AG04450 (cell line): ENCODE data around the gene ANTXR1. TPM values are rescaled to one million over a fixed set of nuclear protein-coding genes. Genes with fewer than 3 reads are reported as not detected.

Experiments
- CTCF ChIA-PET: fragments of 300-600, 350-600 bp; formaldehyde crosslinking; extraction: SDS; loops from one replicate; lab custom pipeline; 2022; ENCODE audit warnings: antibody characterized with exemption, inconsistent platforms; lab: Charles Lee
- POLR2A ChIA-PET: fragments of 350-600 bp; formaldehyde crosslinking; extraction: SDS; loops from one replicate; lab custom pipeline; 2021; ENCODE audit warnings: antibody characterized with exemption, inconsistent platforms; lab: Yijun Ruan, JAX
- DNase-seq: peaks from one replicate; pipeline ENCODE4 v3.0.0-alpha.2; 2011; ENCODE audit warnings: low read depth, low spot score
- H3K27ac ChIP-seq: one replicate; pipeline ENCODE4 v1.5.1; 2012; ENCODE audit warnings: low read depth, low read length, control low read depth
- H3K27me3 ChIP-seq: one replicate; pipeline ENCODE4 v1.6.0; 2012; ENCODE audit warnings: low read length; ENCODE audit not compliant: control insufficient read depth, insufficient read depth
- H3K4me3 ChIP-seq: 2 replicates; pipeline ENCODE4 v1.5.1; 2011; ENCODE audit warnings: mild to moderate bottlenecking, low read depth, low read length, control low read depth
- H3K9me3 ChIP-seq: 2 replicates; pipeline ENCODE4 v1.5.1; 2012; ENCODE audit warnings: low read length; ENCODE audit not compliant: control insufficient read depth, insufficient read depth
- polyA plus RNA-seq: library from polyadenylated mRNA; depleted of rRNA; stranded (reverse); fragments of >200 nt; gene quantifications from 2 replicates; pipeline ENCODE4 v1.2.3, GENCODE V29; 2011
- TF ChIP-seq, protein P1 (sequence below): IDR thresholded peaks from 2 replicates; pipeline ENCODE4 v1.5.1; 2011; ENCODE audit warnings: low read depth, low read length, control low read depth, inconsistent platforms

ANTXR1 gene
- polyA plus RNA-seq, 1 experiment = 113 TPM

DNA sequence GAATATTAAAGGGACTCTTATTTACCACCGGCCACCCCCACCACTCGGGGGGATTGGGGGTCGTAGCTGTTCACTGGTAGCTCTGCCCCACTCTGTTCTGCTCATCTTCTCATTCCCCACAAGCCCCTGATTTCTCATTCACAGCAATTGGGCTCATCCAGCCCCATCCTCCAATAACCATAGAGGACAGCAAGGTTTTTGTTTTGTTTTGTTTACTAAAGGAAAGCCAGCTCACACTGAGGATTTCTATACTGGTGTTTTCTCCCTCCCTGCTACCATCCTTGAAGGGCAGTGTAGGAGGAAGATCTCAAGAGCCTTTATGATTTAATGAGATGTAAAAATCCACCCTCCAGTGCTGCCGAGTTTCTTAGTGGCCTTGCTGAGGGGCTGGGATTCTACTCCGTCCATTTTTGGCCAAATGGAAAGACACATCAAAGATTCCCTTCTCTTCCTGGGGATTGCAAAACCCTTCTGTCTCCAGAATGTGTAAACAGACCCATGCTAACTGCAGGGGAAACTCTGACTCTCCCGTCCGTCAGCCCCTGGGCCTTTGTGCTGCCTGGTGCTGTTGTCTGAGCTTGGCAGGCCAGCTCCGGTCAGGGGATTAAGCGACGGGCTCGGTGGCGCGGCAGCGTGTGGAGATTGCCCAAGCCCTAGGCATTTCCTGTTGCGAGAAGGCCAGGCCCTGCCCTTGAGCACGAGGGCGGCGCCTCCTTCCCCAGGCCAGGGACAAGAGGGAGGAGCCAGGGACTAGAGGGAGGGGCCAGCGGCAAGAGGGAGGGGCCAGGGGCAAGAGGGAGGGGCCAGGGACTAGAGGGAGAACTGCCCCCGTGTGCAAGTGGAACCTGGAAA is 165.0 kb downstream of the ANTXR1 start:
- TF ChIP-seq, protein P1, sequence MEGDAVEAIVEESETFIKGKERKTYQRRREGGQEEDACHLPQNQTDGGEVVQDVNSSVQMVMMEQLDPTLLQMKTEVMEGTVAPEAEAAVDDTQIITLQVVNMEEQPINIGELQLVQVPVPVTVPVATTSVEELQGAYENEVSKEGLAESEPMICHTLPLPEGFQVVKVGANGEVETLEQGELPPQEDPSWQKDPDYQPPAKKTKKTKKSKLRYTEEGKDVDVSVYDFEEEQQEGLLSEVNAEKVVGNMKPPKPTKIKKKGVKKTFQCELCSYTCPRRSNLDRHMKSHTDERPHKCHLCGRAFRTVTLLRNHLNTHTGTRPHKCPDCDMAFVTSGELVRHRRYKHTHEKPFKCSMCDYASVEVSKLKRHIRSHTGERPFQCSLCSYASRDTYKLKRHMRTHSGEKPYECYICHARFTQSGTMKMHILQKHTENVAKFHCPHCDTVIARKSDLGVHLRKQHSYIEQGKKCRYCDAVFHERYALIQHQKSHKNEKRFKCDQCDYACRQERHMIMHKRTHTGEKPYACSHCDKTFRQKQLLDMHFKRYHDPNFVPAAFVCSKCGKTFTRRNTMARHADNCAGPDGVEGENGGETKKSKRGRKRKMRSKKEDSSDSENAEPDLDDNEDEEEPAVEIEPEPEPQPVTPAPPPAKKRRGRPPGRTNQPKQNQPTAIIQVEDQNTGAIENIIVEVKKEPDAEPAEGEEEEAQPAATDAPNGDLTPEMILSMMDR = no peak
- Histone ChIP-seq H3K9me3 (no peaks in the 10 kb centered on the region; the same call in 1 of the 2 replicates), H3K27me3 (no peaks in the 10 kb centered on the region), H3K27ac (peak overlapping the region; percentile 99), H3K4me3 (peak overlapping the region; percentile 34)
- peak; percentile 82 for DNase-seq
- ChIA-PET POLR2A (interaction anchor here (0.6 to 2.1 kb wide), 14 partner anchors 13 to 132 kb away, joined by 3 to 19 read pairs (median 5); no protein-coding TSS in a partner anchor), CTCF (interaction anchor here (1.0 kb wide), 1 partner anchor 13 kb away, joined by 3 read pairs; no protein-coding TSS in a partner anchor)

DNA sequence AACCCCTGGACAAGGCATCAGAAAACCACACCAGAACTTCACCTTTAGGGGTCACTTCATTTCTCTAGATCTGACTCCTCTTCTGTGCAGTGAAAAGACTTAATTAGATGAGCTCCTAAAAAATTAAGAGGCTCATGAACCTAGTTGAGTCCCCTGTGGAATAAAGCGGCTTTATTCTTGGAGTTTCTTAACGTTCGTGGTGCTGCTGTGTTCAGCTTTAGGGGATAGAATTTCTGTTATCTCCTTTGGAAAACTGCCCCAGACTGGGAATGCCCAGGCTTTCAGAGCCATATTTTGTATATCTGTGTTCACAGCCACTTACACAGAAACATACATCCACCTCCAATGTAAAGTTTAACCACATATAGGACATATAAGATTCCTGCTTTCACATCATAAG is 165.8 kb downstream of the ANTXR1 start:
- H3K27me3 ChIP-seq = no peaks in the 10 kb centered on the region
- POLR2A ChIA-PET = interaction anchor here (0.6 to 2.1 kb wide), 6 partner anchors 18 to 128 kb away, joined by 3 to 19 read pairs (median 5); no protein-coding TSS in a partner anchor
- no peak overlapping the region for H3K4me3 ChIP-seq
- H3K27ac ChIP-seq = peak overlapping the region; percentile 99
- no peaks in the 10 kb centered on the region; the same call in 1 of the 2 replicates for H3K9me3 ChIP-seq
- DNase-seq = no peak
- TF ChIP-seq, protein P1 = no peak
- CTCF ChIA-PET = interaction anchor here (1.0 kb wide), 1 partner anchor 12 kb away, joined by 3 read pairs; no protein-coding TSS in a partner anchor

DNA sequence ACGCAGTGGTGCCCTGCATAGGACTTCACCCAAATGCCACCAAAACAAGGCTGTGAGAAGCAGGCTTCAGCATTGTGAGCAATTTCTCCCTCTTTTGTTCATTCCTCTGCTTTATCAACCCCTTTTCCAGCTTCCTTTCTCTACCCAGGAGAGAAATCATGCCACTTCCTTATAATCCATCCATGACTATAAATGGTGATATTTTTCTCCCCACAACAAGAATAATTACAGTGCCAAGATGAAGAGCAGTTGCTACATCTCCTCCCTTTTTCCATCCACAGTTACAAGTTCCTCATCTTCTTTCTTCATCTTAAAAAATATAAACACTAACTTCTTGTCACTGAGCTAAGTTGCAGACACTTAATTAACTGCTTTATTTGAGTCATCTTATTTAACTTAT is 167.2 kb downstream of the ANTXR1 start:
- H3K27ac ChIP-seq = no peak overlapping the region
- TF ChIP-seq, protein P1 = no peak
- ChIA-PET POLR2A (no interaction called here), CTCF (interaction anchor here (0.6 kb wide), 1 partner anchor 167 kb away, joined by 4 read pairs; the partner anchor contains the start of gene ANTXR1)
- no peaks in the 10 kb centered on the region; the same call in 1 of the 2 replicates for H3K9me3 ChIP-seq
- DNase-seq = no peak
- no peaks in the 10 kb centered on the region for H3K27me3 ChIP-seq
- no peak overlapping the region for H3K4me3 ChIP-seq

DNA sequence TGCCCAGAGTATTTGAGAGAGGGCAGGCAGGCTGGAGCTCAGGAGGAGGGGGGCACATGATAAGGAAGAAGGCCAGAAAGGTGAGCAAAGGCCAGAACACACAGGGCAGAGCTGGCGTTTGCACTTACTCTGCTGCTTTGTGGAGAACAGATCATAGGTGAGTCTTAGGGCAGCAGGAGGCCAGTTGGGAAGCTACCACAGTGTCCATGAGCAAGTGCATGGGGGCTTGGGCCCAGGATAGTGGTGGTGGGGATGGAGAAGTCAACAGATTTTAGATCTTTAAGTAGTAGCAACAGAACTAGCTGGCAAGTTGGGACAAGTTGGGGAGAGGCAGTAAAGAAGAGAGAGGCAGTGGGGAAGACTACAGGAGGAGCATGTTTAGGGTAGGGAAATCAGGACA is 168.0 kb downstream of the ANTXR1 start:
- H3K9me3 ChIP-seq = no peaks in the 10 kb centered on the region; the same call in 1 of the 2 replicates
- H3K27ac ChIP-seq = no peak overlapping the region
- H3K4me3 ChIP-seq = no peak overlapping the region
- TF ChIP-seq, protein P1 = no peak
- no peaks in the 10 kb centered on the region for H3K27me3 ChIP-seq
- ChIA-PET POLR2A (no interaction called here), CTCF (no interaction called here)
- no peak for DNase-seq
